Activated CD8-positive, alpha-beta memory T cell treated with anti-CD3 and anti-CD28 coated beads for 48 hours (primary cell): Measurements from ENCODE around the gene QSOX2.

ENCODE experiments used
- DNase-seq, 3 experiments: peaks; one replicate each; pipeline ENCODE4 v3.0.0-alpha.2; 2020; ENCODE audit warnings: low read depth in 2 of 3, low spot score in 2 of 3

QSOX2 gene

DNA sequence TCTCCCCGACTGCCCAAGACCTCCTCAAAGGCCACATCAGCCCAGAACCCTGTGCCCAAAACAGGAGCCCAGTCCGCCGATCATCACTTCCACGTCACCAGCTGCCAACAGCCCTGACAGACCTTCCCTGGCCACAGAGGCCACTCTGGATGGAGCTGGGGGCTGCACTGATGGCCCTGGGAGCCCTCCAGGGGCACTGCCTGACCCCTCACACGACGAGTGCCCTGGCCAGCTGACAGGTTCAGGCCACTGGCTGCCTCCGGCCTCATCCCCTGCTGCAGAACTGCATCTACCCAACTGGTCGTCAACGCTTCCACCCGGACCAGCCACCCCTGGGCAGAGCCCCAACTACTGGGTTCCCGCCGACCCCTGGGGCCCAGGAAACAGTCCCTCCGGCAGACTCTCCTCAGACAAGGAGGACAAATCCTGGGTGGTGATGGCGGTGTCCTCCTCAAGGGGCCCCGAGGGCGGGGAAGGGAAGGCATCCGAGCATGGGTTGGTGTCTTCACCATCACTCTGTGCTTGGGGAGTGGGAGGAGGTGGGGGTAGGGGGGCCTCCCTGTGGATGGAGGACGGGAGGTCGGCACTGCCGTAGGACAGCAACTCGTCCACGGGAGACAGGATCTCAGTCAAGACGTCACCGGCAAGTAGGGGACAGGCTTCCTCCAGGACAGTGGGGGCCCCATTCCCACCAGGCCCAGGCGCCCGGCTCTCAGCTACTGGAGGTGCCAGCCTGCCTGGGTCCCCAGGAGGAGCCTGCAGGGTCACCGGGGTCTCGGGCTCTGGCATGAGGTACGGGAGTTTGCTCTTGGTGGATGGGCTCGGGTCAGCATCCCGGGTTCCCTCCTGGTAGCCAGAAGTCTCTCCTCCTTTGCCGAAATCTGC lies 7.9 kb upstream of the QSOX2 start:
- no peak for DNase-seq

GRCh38 chr9:136252846-136253245 lies 7.2 kb upstream of the QSOX2 start:
- DNase-seq: no peak

- DNase-seq: no peak
Observed at GRCh38 chr9:136252281-136252680, 6.7 kb upstream of the QSOX2 start.

GRCh38 chr9:136251264-136252115 lies 5.9 kb upstream of the QSOX2 start:
- DNase-seq: no peak

GRCh38 chr9:136250676-136251075 lies 5.1 kb upstream of the QSOX2 start:
- no peak for DNase-seq

DNA sequence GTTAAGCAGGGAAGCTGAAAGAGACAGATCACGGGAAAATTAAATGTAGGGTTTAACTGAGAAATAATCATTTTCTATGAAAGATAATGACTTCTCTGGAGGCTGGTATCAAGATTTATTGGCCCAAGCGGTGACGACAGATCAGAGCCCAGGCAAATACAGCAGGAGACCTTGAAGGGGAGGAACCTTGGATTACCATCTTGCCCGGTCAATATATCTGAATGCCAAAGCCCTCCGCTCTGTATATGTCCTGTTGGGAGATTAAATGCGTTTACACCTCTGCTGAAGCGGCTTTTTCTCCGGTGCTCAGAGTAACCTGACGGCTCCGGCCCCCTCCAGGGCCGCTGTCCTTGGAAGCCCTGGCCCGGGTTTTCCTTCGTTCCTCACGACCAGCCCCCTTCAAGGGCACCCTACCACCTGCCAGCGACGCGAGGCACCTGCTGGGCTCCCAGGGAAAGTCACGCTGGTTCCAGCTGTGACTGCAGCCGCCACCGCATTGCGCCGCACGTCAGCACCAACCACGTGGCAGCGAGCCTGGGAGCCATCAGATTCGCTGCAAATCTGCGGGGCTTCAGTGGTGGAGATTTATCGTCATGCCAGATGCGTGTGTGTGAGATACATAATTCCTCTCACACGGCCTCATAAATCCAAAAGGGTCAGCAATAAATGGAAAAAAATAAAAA lies 4.4 kb upstream of the QSOX2 start:
- DNase-seq: no peak

GRCh38 chr9:136248951-136249876 lies 3.6 kb upstream of the QSOX2 start:
- DNase-seq: no peak

DNA sequence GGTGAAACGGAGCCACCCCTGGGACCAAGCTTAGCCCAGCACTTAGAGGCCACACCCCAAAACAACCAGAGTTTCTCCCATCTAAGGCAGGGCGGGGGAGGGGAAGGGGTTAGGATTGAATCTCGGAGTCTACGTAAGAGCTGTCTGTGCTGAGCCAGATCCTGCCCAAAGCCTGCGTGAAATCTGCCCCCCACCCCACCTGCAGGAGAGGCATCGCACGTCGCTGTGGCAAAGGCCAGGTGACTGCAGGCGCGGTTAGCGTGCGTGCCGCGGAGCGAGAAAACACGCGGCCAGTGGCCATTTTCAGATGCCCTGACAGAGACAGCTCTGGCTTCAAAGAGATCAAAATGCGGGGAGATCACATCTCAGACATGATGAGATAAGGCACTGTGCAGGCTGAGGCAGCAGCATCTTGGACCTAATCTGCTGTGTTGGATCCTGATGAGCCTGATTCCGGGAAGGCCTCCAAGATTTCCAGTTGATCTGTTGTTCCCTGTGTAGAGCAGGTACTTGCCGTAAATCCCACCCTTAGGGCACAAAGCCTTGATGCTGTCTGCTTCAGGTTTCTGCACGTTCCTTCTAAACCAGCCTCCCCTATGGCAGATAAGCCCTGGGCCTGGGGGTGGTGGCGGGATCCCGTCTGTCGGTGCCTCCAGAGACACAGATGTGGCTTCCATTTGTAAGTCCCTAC lies 2.5 kb upstream of the QSOX2 start:
- DNase-seq: no peak

- no peak for DNase-seq
Observed at GRCh38 chr9:136247551-136247916, 1.9 kb upstream of the QSOX2 start.

DNA sequence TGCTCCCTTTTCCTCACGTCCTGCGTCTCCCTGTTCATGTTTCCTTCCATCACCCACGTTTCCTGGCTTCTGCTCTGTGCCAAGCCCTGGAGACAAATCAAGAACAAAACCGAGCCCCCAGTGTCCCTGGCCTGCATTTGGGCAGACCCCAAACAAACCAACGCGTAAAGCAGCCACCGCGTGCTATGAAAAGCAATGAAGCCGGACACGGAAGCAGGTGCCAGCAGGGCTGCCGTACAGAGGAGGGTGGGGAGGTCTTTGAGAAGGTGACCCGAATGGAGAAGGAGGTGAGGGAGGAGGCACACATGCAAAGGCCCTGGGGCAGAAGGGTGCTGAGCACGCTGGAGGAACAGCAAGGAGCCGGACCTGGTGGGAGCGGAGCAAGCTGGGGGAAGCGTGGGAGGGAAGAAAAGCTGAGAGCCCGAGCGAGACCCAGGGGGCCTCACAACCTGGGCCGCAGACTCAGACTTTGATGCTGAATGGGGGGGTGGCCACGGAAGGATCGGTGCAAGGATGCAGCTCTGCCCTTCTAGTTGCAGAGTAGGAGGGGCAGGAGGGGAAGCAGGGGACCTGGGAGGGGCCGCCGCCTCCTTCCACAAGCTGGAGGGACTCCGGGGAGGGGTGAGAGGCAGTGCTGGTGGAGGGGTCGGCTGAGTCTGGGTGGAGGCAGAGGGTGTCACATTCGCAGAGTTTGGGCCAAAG lies 1.4 kb upstream of the QSOX2 start:
- DNase-seq: no peak

- no peak for DNase-seq
Observed at GRCh38 chr9:136244969-136245218, 718 bp downstream of the QSOX2 start.

DNA sequence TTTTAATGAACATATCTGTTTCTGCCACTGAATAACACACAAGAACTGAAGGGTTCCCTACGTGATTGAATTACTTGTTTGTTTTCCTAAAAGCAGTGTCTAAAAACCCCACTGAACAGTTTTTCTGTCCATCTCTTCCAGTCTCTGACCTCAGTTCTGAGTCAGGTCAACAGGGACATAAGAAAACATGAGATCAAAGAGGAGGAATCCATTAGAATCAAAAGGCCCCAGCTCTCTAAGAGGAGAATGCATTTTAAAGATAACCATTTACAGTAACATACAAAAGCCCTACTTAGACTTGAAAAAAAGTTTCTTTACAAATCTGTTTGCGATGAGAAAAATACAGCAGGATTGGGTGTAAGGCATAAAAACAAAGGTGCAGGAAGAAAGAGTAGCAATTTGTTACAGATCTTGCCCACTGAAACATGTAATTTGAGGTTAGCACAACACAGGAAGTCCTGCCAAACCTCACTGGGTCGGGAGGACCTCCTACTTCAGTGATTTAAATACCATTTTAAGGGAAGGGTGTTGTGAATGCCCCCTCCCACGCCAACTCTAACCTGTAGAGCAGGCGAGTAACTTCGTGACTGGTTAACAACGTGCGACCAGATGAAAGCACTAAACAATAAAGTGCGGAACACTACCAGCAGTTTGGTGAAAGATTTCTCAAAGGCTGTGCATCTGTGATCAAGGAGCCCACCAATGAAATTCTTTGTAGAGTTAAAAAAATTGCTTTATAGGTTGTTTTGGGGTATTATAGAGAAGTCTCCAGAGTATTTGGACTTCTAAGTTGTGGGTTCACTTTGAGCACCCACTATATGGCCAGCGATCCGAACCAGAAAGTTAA lies 1.3 kb downstream of the QSOX2 start:
- DNase-seq: peak in 2 of 3 experiments; percentile 34 to 38

GRCh38 chr9:136243631-136244030 lies 2.0 kb downstream of the QSOX2 start:
- no peak for DNase-seq

GRCh38 chr9:136242918-136243525 lies 2.6 kb downstream of the QSOX2 start:
- no peak for DNase-seq

DNA sequence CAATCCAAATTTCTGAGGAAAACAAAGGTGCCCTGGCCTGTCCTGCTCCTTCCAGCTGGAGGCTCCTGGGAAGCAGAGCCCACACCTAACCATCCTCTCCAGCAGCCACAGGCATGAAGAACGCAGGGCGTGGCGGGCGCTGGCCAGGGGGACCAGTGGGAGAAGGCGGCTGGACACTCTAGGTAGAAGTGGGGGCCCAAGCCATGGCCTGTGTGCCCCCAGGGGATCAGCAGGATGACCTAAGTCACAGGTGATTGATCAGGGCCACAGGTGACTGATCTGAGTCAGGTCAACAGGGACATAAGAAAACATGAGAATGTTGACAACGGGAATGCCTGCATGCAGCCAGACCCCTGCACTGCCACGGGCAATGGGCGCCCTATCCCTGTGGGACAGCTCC lies 3.4 kb downstream of the QSOX2 start:
- DNase-seq: no peak

- DNase-seq: no peak
Observed at GRCh38 chr9:136241542-136241941, 4.1 kb downstream of the QSOX2 start.

DNA sequence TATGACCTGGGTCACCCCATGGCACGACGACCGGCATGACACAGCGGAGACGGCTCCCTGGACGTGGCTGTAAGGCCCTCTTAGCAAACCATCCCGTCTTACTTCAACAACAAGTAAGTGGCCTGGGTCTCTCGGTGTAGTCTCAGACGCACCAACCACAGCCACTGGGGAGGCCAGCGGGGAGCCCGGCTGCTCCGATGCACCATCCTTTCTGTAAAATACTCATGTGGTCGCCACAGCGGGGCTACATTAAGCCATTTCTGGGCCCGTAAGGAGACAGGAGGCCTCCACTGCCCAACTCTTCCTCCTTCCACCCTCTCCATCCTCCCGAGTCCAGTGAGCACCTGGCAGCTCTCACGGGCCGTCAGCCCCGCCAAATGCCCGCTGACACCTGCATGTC lies 4.7 kb downstream of the QSOX2 start:
- no peak for DNase-seq

GRCh38 chr9:136239983-136240330 lies 5.7 kb downstream of the QSOX2 start:
- DNase-seq: no peak
